Mesendoderm (in vitro differentiated cells): ENCODE results near the gene DUSP16.

Experiments
- DNase-seq: peaks from one replicate; pipeline ENCODE4 v3.0.0; 2013
- H2AK5ac ChIP-seq: 2 replicates; pipeline ENCODE4 v1.6.1; 2013; ENCODE audit warnings: low read length, inconsistent platforms
- H2BK120ac ChIP-seq: 2 replicates; pipeline ENCODE4 v1.6.1; 2013; ENCODE audit warnings: low read depth, mild to moderate bottlenecking, low read length, moderate library complexity, mixed read lengths
- H2BK15ac ChIP-seq: replicated peaks from 2 replicates; pipeline ENCODE4 v1.6.1; 2013; ENCODE audit warnings: low read depth, mild to moderate bottlenecking, moderate library complexity
- H2BK5ac ChIP-seq: 2 replicates; pipeline ENCODE4 v1.6.1; 2013; ENCODE audit warnings: low read length, inconsistent platforms
- H3K18ac ChIP-seq: 2 replicates; pipeline ENCODE4 v1.6.1; 2013; ENCODE audit warnings: mild to moderate bottlenecking, low read length, mixed read lengths
- H3K23ac ChIP-seq: one replicate; pipeline ENCODE4 v1.6.1; 2013; ENCODE audit warnings: low read length
- H3K27ac ChIP-seq: 2 replicates; pipeline ENCODE4 v1.5.1; 2013; ENCODE audit warnings: low read depth, mild to moderate bottlenecking, inconsistent platforms, low read length, moderate library complexity
- H3K27me3 ChIP-seq: 2 replicates; pipeline ENCODE4 v1.6.1; 2013; ENCODE audit warnings: low read length, control low read depth, mild to moderate bottlenecking, inconsistent platforms; ENCODE audit not compliant: insufficient read depth, poor library complexity
- H3K36me3 ChIP-seq: 2 replicates; pipeline ENCODE4 v1.6.1; 2013; ENCODE audit warnings: low read length, inconsistent platforms; ENCODE audit not compliant: control insufficient read depth, insufficient read depth
- H3K4ac ChIP-seq: one replicate; pipeline ENCODE4 v1.6.1; 2013; ENCODE audit warnings: low read depth, mild to moderate bottlenecking, low read length, moderate library complexity
- H3K4me1 ChIP-seq: 2 replicates; pipeline ENCODE4 v1.6.1; 2013; ENCODE audit warnings: low read depth, low read length, inconsistent platforms; ENCODE audit not compliant: control insufficient read depth
- H3K4me2 ChIP-seq: 2 replicates; pipeline ENCODE4 v1.6.1; 2013; ENCODE audit warnings: low read length
- H3K4me3 ChIP-seq: 2 replicates; pipeline ENCODE4 v1.5.1; 2013; ENCODE audit warnings: mild to moderate bottlenecking, low read length
- H3K56ac ChIP-seq: one replicate; pipeline ENCODE4 v1.6.1; 2013; ENCODE audit warnings: low read length
- H3K79me1 ChIP-seq: 2 replicates; pipeline ENCODE4 v1.6.1; 2013; ENCODE audit warnings: low read length, inconsistent platforms
- H3K79me2 ChIP-seq: 2 replicates; pipeline ENCODE4 v1.6.1; 2013; ENCODE audit warnings: mild to moderate bottlenecking, low read length; ENCODE audit not compliant: control insufficient read depth, insufficient read depth
- H3K9ac ChIP-seq: 2 replicates; pipeline ENCODE4 v1.6.1; 2013; ENCODE audit warnings: low read length, inconsistent platforms
- H4K5ac ChIP-seq: one replicate; pipeline ENCODE4 v1.6.1; 2013; ENCODE audit warnings: low read length
- H4K8ac ChIP-seq: one replicate; pipeline ENCODE4 v1.6.1; 2013; ENCODE audit warnings: low read depth, mild to moderate bottlenecking, control low read depth, low read length, moderate library complexity
- WGBS: extraction: QIAGEN DNeasy Blood & Tissue Kit; methylation state at CpG from one replicate; pipeline ENCODE4 v1.1.7; 2013; ENCODE audit warnings: low lambda C conversion rate, missing lambda C conversion rate; ENCODE audit not compliant: insufficient coverage; ENCODE audit errors: extremely low coverage; 5-methylcytosine and 5-hydroxymethylcytosine counted together

The DUSP16 gene

GRCh38 chr12:12441843-12442461 lies 120.7 kb downstream of the DUSP16 start:
- no peak overlapping the region for H3K4me3 ChIP-seq
- no peak overlapping the region for H3K4me2 ChIP-seq
- no peaks in the 10 kb centered on the region for H3K27me3 ChIP-seq
- H3K23ac ChIP-seq = no peak overlapping the region
- H2AK5ac ChIP-seq = no peak overlapping the region
- H2BK120ac ChIP-seq = no peak overlapping the region
- H3K79me1 ChIP-seq = no peaks in the 10 kb centered on the region
- no peak overlapping the region for H2BK15ac ChIP-seq
- no peak overlapping the region for H3K56ac ChIP-seq
- H3K79me2 ChIP-seq = no peaks in the 10 kb centered on the region
- DNase-seq = no peak
- H3K27ac ChIP-seq = no peak overlapping the region
- no peaks in the 10 kb centered on the region for H3K4me1 ChIP-seq
- no CpG with 5 or more reads among the region's 4 CpGs for WGBS
- H4K8ac ChIP-seq = no peak overlapping the region
- no peak overlapping the region for H3K9ac ChIP-seq
- H4K5ac ChIP-seq = no peak overlapping the region
- no peak overlapping the region for H2BK5ac ChIP-seq
- no peaks in the 10 kb centered on the region for H3K36me3 ChIP-seq
- no peak overlapping the region for H3K4ac ChIP-seq
- H3K18ac ChIP-seq = no peak overlapping the region

GRCh38 chr12:12441429-12441807 lies 121.2 kb downstream of the DUSP16 start:
- Histone ChIP-seq H3K27ac (no peak overlapping the region), H3K36me3 (no peaks in the 10 kb centered on the region), H2AK5ac (no peak overlapping the region), H3K18ac (no peak overlapping the region), H2BK120ac (no peak overlapping the region), H2BK5ac (no peak overlapping the region), H3K27me3 (no peaks in the 10 kb centered on the region), H3K4me2 (no peak overlapping the region), H3K9ac (no peak overlapping the region), H4K8ac (no peak overlapping the region), H3K4me1 (no peaks in the 10 kb centered on the region), H2BK15ac (no peak overlapping the region), H3K23ac (no peak overlapping the region), H3K79me1 (no peaks in the 10 kb centered on the region), H3K4ac (no peak overlapping the region), H3K79me2 (no peaks in the 10 kb centered on the region), H3K56ac (no peak overlapping the region), H3K4me3 (no peak overlapping the region), H4K5ac (no peak overlapping the region)
- WGBS = no CpG with 5 or more reads among the region's 2 CpGs
- DNase-seq = no peak

- H2BK15ac ChIP-seq = no peak overlapping the region
- no peak overlapping the region for H3K56ac ChIP-seq
- no peaks in the 10 kb centered on the region for H3K36me3 ChIP-seq
- H2AK5ac ChIP-seq = no peak overlapping the region
- no CpG with 5 or more reads among the region's 4 CpGs for WGBS
- no peaks in the 10 kb centered on the region for H3K79me1 ChIP-seq
- H4K5ac ChIP-seq = no peak overlapping the region
- H3K23ac ChIP-seq = no peak overlapping the region
- no peak for DNase-seq
- no peak overlapping the region for H3K4me2 ChIP-seq
- H2BK120ac ChIP-seq = no peak overlapping the region
- H4K8ac ChIP-seq = no peak overlapping the region
- H3K27me3 ChIP-seq = no peaks in the 10 kb centered on the region
- H3K9ac ChIP-seq = no peak overlapping the region
- H3K4ac ChIP-seq = no peak overlapping the region
- no peak overlapping the region for H3K18ac ChIP-seq
- H3K4me3 ChIP-seq = no peak overlapping the region
- H3K4me1 ChIP-seq = no peaks in the 10 kb centered on the region
- no peak overlapping the region for H3K27ac ChIP-seq
- no peaks in the 10 kb centered on the region for H3K79me2 ChIP-seq
- no peak overlapping the region for H2BK5ac ChIP-seq
Measured at GRCh38 chr12:12440784-12441428, 121.8 kb downstream of the DUSP16 start.

- no peaks in the 10 kb centered on the region for H3K79me2 ChIP-seq
- H3K36me3 ChIP-seq = no peaks in the 10 kb centered on the region
- H3K9ac ChIP-seq = no peak overlapping the region
- no CpG with 5 or more reads among the region's 6 CpGs for WGBS
- no peak overlapping the region for H2BK120ac ChIP-seq
- no peak overlapping the region for H3K4me3 ChIP-seq
- no peak overlapping the region for H3K18ac ChIP-seq
- H3K4ac ChIP-seq = no peak overlapping the region
- no peak overlapping the region for H3K4me2 ChIP-seq
- no peak overlapping the region for H3K56ac ChIP-seq
- H2AK5ac ChIP-seq = no peak overlapping the region
- no peak overlapping the region for H4K8ac ChIP-seq
- no peak overlapping the region for H3K27ac ChIP-seq
- H3K79me1 ChIP-seq = no peaks in the 10 kb centered on the region
- H3K23ac ChIP-seq = no peak overlapping the region
- H2BK5ac ChIP-seq = no peak overlapping the region
- no peak overlapping the region for H4K5ac ChIP-seq
- H2BK15ac ChIP-seq = no peak overlapping the region
- H3K27me3 ChIP-seq = no peaks in the 10 kb centered on the region
- no peak for DNase-seq
- no peaks in the 10 kb centered on the region for H3K4me1 ChIP-seq
Measured at GRCh38 chr12:12439636-12440035, 123.0 kb downstream of the DUSP16 start.

GRCh38 chr12:12436831-12437345 lies 125.8 kb downstream of the DUSP16 start:
- DNase-seq = no peak
- no peak overlapping the region for H3K27ac ChIP-seq
- H3K18ac ChIP-seq = no peak overlapping the region
- no peak overlapping the region for H4K5ac ChIP-seq
- H3K79me1 ChIP-seq = no peaks in the 10 kb centered on the region
- H3K79me2 ChIP-seq = no peaks in the 10 kb centered on the region
- no peak overlapping the region for H2BK5ac ChIP-seq
- H2BK120ac ChIP-seq = no peak overlapping the region
- no peak overlapping the region for H2AK5ac ChIP-seq
- WGBS = no CpG with 5 or more reads among the region's 2 CpGs
- no peak overlapping the region for H3K56ac ChIP-seq
- no peak overlapping the region for H3K4me2 ChIP-seq
- no peak overlapping the region for H2BK15ac ChIP-seq
- no peaks in the 10 kb centered on the region for H3K36me3 ChIP-seq
- H3K4me1 ChIP-seq = no peaks in the 10 kb centered on the region
- no peak overlapping the region for H3K9ac ChIP-seq
- no peak overlapping the region for H3K4ac ChIP-seq
- no peak overlapping the region for H4K8ac ChIP-seq
- no peak overlapping the region for H3K4me3 ChIP-seq
- no peaks in the 10 kb centered on the region for H3K27me3 ChIP-seq
- no peak overlapping the region for H3K23ac ChIP-seq
